CD4-positive, alpha-beta T cell (primary cell): ENCODE data around the gene FZD8. TPM values are rescaled to one million over a fixed set of nuclear protein-coding genes. Genes with fewer than 3 reads are reported as not detected.

ENCODE experiments used
- ATAC-seq: fragments of 200-7000 bp; cut with Tn5 transposase; one replicate; pipeline ENCODE4 v1.10.0; 2022; ENCODE audit warnings: mild to moderate bottlenecking; ENCODE audit not compliant: poor library complexity
- CTCF ChIA-PET: fragments of 350-600 bp; sonication (Branson Sonifier 250); formaldehyde crosslinking; loops from one replicate; lab custom pipeline; 2021; ENCODE audit warnings: antibody characterized with exemption, inconsistent platforms; lab: Charles Lee
- POLR2A ChIA-PET: fragments of 350-600 bp; sonication (Branson Sonifier 250); formaldehyde crosslinking; loops from one replicate; lab custom pipeline; 2021; ENCODE audit warnings: antibody characterized with exemption, inconsistent platforms; lab: Charles Lee
- DNase-seq, 14 experiments: peaks; one replicate each; pipeline ENCODE4 v3.0.0-alpha.2; 2013 to 2020; ENCODE audit warnings: mixed read lengths in 2 of 14
- H3K27ac ChIP-seq, 2 donors: one replicate each; pipeline versions ENCODE4 v1.5.1 to v1.7.0; 2013; ENCODE audit warnings: low read length in 2 of 2, low read depth in 1 of 2, mild to moderate bottlenecking in 1 of 2
- H3K27me3 ChIP-seq, 2 experiments: 1 replicate in 1 of 2; 2 replicates in 1 of 2; pipeline versions ENCODE4 v1.6.1 to v1.7.0; 2013; ENCODE audit warnings: low read length in 2 of 2, control low read depth in 1 of 2, mild to moderate bottlenecking in 1 of 2, moderate library complexity in 1 of 2; ENCODE audit not compliant: insufficient read depth in 2 of 2, control insufficient read depth in 1 of 2
- H3K36me3 ChIP-seq: one replicate; pipeline ENCODE4 v1.6.1; 2013; ENCODE audit warnings: low read length, control low read depth; ENCODE audit not compliant: insufficient read depth
- H3K4me1 ChIP-seq: one replicate; pipeline ENCODE4 v1.6.1; 2013; ENCODE audit warnings: low read length, control low read depth; ENCODE audit not compliant: insufficient read depth
- H3K4me3 ChIP-seq: one replicate; pipeline ENCODE4 v1.5.1; 2013; ENCODE audit warnings: mild to moderate bottlenecking, low read length, moderate library complexity
- H3K9me3 ChIP-seq, 2 experiments: 1 replicate in 1 of 2; 2 replicates in 1 of 2; pipeline versions ENCODE4 v1.6.1 to v1.7.0; 2013; ENCODE audit warnings: low read length in 2 of 2, mild to moderate bottlenecking in 2 of 2, control low read depth in 1 of 2, moderate library complexity in 1 of 2; ENCODE audit not compliant: control insufficient read depth in 1 of 2, insufficient read depth in 1 of 2
- H3K27ac Mint-ChIP-seq: one replicate; pipeline ENCODE4 v1.8.0; 2020; ENCODE audit warnings: mixed read lengths
- H3K27me3 Mint-ChIP-seq: one replicate; pipeline ENCODE4 v1.8.0; 2021; ENCODE audit warnings: mixed read lengths
- H3K36me3 Mint-ChIP-seq: one replicate; pipeline ENCODE4 v1.8.0; 2021; ENCODE audit warnings: low read depth, mixed read lengths
- H3K4me1 Mint-ChIP-seq: one replicate; pipeline ENCODE4 v1.8.0; 2021; ENCODE audit warnings: low read depth, mixed read lengths
- H3K4me3 Mint-ChIP-seq: one replicate; pipeline ENCODE4 v1.8.0; 2020; ENCODE audit warnings: mild to moderate bottlenecking, mixed read lengths
- H3K9me3 Mint-ChIP-seq: one replicate; pipeline ENCODE4 v1.8.0; 2020; ENCODE audit warnings: mixed read lengths
- intact Hi-C, 2 experiments: fragments of 100-400 bp; cut with DNase I in 1 of 2; cut with micrococcal nuclease in 1 of 2; formaldehyde crosslinking; loops; one replicate each; pipeline versions ENCODE4 v1.15.1 to v1.9.0; 2023 to 2025; cut with DNase I, micrococcal nuclease
- total RNA-seq, 174 experiments: library from RNA in 2 of 174; stranded (reverse) in 2 of 174; gene quantifications; one replicate each; pipeline ENCODE4 v1.2.3 and lab custom pipeline; 2021 to 2026
- TF ChIP-seq, protein P1 (sequence below): fragments of 200-600 bp; IDR thresholded peaks from one replicate; pipeline ENCODE4 v1.8.0; 2022; ENCODE audit warnings: antibody characterized with exemption, mild to moderate bottlenecking

Gene FZD8
- total RNA-seq, 2 experiments from 2014 or later, result 2.1 to 2.2 TPM

DNA sequence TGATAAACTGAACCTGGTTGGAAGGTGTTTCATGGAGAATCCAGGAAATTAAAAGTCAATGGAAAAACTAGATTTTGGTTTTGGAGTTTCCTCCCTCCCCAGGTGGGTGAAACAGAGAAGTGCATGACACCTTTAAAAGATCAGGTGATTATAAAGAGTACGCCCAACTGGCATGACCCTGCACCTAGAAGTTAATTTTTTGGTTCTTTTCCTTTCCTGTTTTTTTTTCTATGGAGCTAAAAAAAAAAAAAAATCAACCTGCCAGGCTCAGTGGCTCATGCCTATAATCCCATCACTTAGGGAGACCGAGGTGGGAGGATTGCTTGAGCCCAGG is 29.0 kb downstream of the FZD8 start:
- H3K36me3 Mint-ChIP-seq, result no peaks in the 10 kb centered on the region
- Histone ChIP-seq H3K27ac (no peak overlapping the region), H3K27me3 (peaks cover 16 to 22% of the 10 kb centered on the region in 2 experiments), H3K4me1 (peaks cover 3% of the 10 kb centered on the region), H3K4me3 (no peak overlapping the region), H3K36me3 (no peaks in the 10 kb centered on the region), H3K9me3 (peaks cover 0 to 19% of the 10 kb centered on the region in 2 experiments)
- no peaks in the 10 kb centered on the region for H3K4me1 Mint-ChIP-seq
- intact Hi-C loops, result no loop called here
- DNase-seq (no peak), ATAC-seq (no peak)
- POLR2A ChIA-PET, result no interaction called here
- CTCF ChIA-PET, result interaction anchor here (0.6 kb wide), 1 partner anchor 699 kb away, joined by 3 read pairs; no protein-coding TSS in a partner anchor
- H3K27me3 Mint-ChIP-seq, result peaks cover 56% of the 10 kb centered on the region
- no peak overlapping the region for H3K4me3 Mint-ChIP-seq
- TF ChIP-seq, protein P1, sequence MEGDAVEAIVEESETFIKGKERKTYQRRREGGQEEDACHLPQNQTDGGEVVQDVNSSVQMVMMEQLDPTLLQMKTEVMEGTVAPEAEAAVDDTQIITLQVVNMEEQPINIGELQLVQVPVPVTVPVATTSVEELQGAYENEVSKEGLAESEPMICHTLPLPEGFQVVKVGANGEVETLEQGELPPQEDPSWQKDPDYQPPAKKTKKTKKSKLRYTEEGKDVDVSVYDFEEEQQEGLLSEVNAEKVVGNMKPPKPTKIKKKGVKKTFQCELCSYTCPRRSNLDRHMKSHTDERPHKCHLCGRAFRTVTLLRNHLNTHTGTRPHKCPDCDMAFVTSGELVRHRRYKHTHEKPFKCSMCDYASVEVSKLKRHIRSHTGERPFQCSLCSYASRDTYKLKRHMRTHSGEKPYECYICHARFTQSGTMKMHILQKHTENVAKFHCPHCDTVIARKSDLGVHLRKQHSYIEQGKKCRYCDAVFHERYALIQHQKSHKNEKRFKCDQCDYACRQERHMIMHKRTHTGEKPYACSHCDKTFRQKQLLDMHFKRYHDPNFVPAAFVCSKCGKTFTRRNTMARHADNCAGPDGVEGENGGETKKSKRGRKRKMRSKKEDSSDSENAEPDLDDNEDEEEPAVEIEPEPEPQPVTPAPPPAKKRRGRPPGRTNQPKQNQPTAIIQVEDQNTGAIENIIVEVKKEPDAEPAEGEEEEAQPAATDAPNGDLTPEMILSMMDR, result no peak
- peaks cover 2% of the 10 kb centered on the region for H3K9me3 Mint-ChIP-seq
- H3K27ac Mint-ChIP-seq, result no peak overlapping the region

DNA sequence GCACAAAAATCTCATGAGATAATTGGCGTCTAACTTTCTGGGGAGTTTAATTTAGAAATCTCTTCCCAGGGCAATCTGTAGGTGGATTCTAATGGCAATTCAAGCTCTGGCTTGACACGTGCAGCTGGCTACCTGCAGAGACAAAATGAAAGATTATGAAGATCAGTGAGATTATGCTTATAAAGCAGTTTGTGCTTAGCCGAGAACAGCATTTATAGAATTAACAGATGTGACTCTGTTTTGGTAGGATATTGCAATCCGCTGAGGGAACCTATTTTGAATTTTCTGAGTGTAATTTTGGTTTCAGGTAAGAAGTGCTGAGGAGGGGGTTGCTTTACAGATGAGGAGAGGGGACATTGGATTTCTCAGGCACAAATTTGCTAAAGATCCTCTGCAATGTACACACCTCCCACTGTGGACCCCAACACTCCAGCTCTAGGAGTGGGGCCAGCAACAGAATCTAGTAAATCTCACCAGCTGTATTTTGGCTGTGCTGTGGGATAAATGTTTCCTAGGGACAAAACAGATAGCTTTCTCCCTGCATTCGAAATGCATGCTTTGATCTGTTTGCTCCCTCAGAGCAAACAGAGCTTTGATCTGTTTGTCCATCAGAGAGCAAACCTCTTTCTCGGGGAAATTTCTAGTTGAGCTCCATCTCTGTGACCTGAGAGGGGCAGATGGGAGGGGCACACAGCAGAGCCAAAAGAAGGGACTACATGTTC is 29.6 kb downstream of the FZD8 start:
- ATAC-seq (no peak), DNase-seq (no peak)
- H3K27me3 Mint-ChIP-seq, result peaks cover 58% of the 10 kb centered on the region
- CTCF ChIA-PET, result interaction anchor here (1.1 kb wide), 1 partner anchor 24 kb away, joined by 3 read pairs; no protein-coding TSS in a partner anchor
- H3K9me3 Mint-ChIP-seq, result peaks cover 2% of the 10 kb centered on the region
- peaks cover 20 to 25% of the 10 kb centered on the region in 2 experiments for H3K27me3 ChIP-seq
- TF ChIP-seq, protein P1, result no peak
- H3K36me3 Mint-ChIP-seq, result no peaks in the 10 kb centered on the region
- H3K4me1 ChIP-seq, result peaks cover 8% of the 10 kb centered on the region
- POLR2A ChIA-PET, result no interaction called here
- H3K4me3 Mint-ChIP-seq, result no peak overlapping the region
- intact Hi-C loops, result no loop called here
- H3K4me1 Mint-ChIP-seq, result peaks cover under 1% of the 10 kb centered on the region
- no peaks in the 10 kb centered on the region for H3K36me3 ChIP-seq
- no peak overlapping the region for H3K4me3 ChIP-seq
- no peak overlapping the region for H3K27ac Mint-ChIP-seq
- H3K9me3 ChIP-seq, result peaks cover 0 to 23% of the 10 kb centered on the region in 2 experiments
- H3K27ac ChIP-seq, result no peak overlapping the region

DNA sequence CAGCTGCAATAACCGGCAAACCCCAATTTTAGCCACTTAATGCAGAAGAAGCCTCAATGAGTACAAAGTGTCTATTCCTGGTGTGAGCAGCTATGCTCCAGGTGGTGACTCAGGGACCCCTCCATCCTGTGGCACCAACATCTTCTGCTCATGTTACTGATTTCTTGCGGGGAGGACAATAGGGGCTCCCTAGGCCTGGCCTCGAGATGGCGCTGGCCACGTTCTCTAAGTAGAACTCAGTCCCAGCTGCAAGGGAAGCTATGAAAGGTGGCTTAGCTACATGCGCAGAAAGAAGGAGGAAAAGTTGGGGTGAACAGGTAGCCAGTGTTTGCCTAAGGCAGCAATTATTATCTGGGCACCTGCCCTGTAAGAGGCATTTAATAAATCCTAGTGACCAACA is 30.3 kb downstream of the FZD8 start:
- peaks cover 6% of the 10 kb centered on the region for H3K4me1 Mint-ChIP-seq
- POLR2A ChIA-PET, result no interaction called here

More for the DNA sequence above, 30.3 kb downstream of the FZD8 start:
- H3K9me3 ChIP-seq, result peaks cover 0 to 23% of the 10 kb centered on the region in 2 experiments
- no peak overlapping the region for H3K27ac ChIP-seq
- peaks cover 10% of the 10 kb centered on the region for H3K4me1 ChIP-seq
- ATAC-seq (no peak), DNase-seq (no peak)
- no peak overlapping the region for H3K4me3 ChIP-seq
- no peak overlapping the region for H3K27ac Mint-ChIP-seq
- CTCF ChIA-PET, result interaction anchor here (1.1 kb wide), 1 partner anchor 24 kb away, joined by 3 read pairs; no protein-coding TSS in a partner anchor
- peaks cover 26 to 33% of the 10 kb centered on the region in 2 experiments for H3K27me3 ChIP-seq
- H3K9me3 Mint-ChIP-seq, result peaks cover 2% of the 10 kb centered on the region
- no peaks in the 10 kb centered on the region for H3K36me3 Mint-ChIP-seq
- H3K4me3 Mint-ChIP-seq, result no peak overlapping the region
- TF ChIP-seq, protein P1, result no peak
- H3K36me3 ChIP-seq, result no peaks in the 10 kb centered on the region
- intact Hi-C loops, result no loop called here
- H3K27me3 Mint-ChIP-seq, result peaks cover 66% of the 10 kb centered on the region
